Mesenchymal stem cell (in vitro differentiated cells and primary cell): Measurements from ENCODE around the gene LGALS8.

ENCODE experiments used
- DNase-seq: peaks from one replicate; pipeline ENCODE4 v3.0.0-alpha.2; 2013
- H2AFZ ChIP-seq: one replicate; pipeline ENCODE4 v1.6.1; 2013; ENCODE audit warnings: low read depth, mild to moderate bottlenecking, control low read depth, inconsistent platforms, low read length, moderate library complexity
- H2AK5ac ChIP-seq: 2 replicates; pipeline ENCODE4 v1.6.1; 2013; ENCODE audit warnings: low read length, moderate library complexity, mild to moderate bottlenecking, inconsistent platforms; ENCODE audit not compliant: severe bottlenecking
- H2BK120ac ChIP-seq: one replicate; pipeline ENCODE4 v1.6.1; 2013; ENCODE audit warnings: low read depth, mild to moderate bottlenecking, inconsistent platforms, low read length, moderate library complexity
- H2BK12ac ChIP-seq, 2 experiments: one replicate each; pipeline ENCODE4 v1.6.1; 2013; ENCODE audit warnings: inconsistent platforms in 2 of 2, low read length in 2 of 2, mild to moderate bottlenecking in 2 of 2, moderate library complexity in 2 of 2, control low read depth in 1 of 2
- H2BK15ac ChIP-seq: one replicate; pipeline ENCODE4 v1.6.1; 2013; ENCODE audit warnings: mild to moderate bottlenecking, low read depth, inconsistent platforms; ENCODE audit not compliant: poor library complexity, severe bottlenecking
- H2BK5ac ChIP-seq: 2 replicates; pipeline ENCODE4 v1.6.1; 2013; ENCODE audit warnings: low read depth, mild to moderate bottlenecking, low read length, control low read depth, inconsistent platforms; ENCODE audit not compliant: poor library complexity, severe bottlenecking
- H3K14ac ChIP-seq, 2 experiments: one replicate each; pipeline ENCODE4 v1.6.1; 2013; ENCODE audit warnings: inconsistent platforms in 2 of 2, low read length in 2 of 2, control low read depth in 1 of 2, mild to moderate bottlenecking in 1 of 2, moderate library complexity in 1 of 2
- H3K18ac ChIP-seq, 2 experiments: one replicate each; pipeline ENCODE4 v1.6.1; 2013; ENCODE audit warnings: inconsistent platforms in 2 of 2, low read length in 2 of 2, control low read depth in 1 of 2, low read depth in 1 of 2, mild to moderate bottlenecking in 1 of 2
- H3K23ac ChIP-seq, 2 experiments: one replicate each; pipeline ENCODE4 v1.6.1; 2013; ENCODE audit warnings: inconsistent platforms in 2 of 2, low read length in 2 of 2, mild to moderate bottlenecking in 2 of 2, moderate library complexity in 2 of 2, control low read depth in 1 of 2
- H3K27ac ChIP-seq: 2 replicates; pipeline ENCODE4 v1.5.1; 2013; ENCODE audit warnings: mild to moderate bottlenecking, moderate library complexity, low read length, control low read depth, inconsistent platforms; ENCODE audit not compliant: poor library complexity, severe bottlenecking
- H3K27me3 ChIP-seq, 2 experiments: 2 replicates each; pipeline versions ENCODE4 v1.6.1 to v1.7.0; 2013; ENCODE audit warnings: low read length in 2 of 2, mild to moderate bottlenecking in 2 of 2, moderate library complexity in 2 of 2, control low read depth in 1 of 2, inconsistent platforms in 1 of 2; ENCODE audit not compliant: control insufficient read depth in 1 of 2, insufficient read depth in 1 of 2
- H3K36me3 ChIP-seq, 2 experiments: 2 replicates each; pipeline versions ENCODE4 v1.6.1 to v1.7.0; 2013; ENCODE audit warnings: low read length in 2 of 2, control low read depth in 1 of 2, inconsistent platforms in 1 of 2, low read depth in 1 of 2, mild to moderate bottlenecking in 1 of 2; ENCODE audit not compliant: insufficient read depth in 2 of 2, control insufficient read depth in 1 of 2
- H3K4ac ChIP-seq, 2 experiments: one replicate each; pipeline ENCODE4 v1.6.1; 2013; ENCODE audit warnings: inconsistent platforms in 2 of 2, low read length in 2 of 2, mild to moderate bottlenecking in 2 of 2, moderate library complexity in 2 of 2, control low read depth in 1 of 2, low read depth in 1 of 2
- H3K4me1 ChIP-seq: 2 replicates; pipeline ENCODE4 v1.6.1; 2013; ENCODE audit warnings: low read depth, low read length, control low read depth; ENCODE audit not compliant: control insufficient read depth, insufficient read depth
- H3K4me2 ChIP-seq: 2 replicates; pipeline ENCODE4 v1.6.1; 2013; ENCODE audit warnings: low read length, mild to moderate bottlenecking, inconsistent platforms; ENCODE audit not compliant: poor library complexity, severe bottlenecking
- H3K4me3 ChIP-seq, 2 experiments: 2 replicates each; pipeline versions ENCODE4 v1.5.1 to v1.7.0; 2013; ENCODE audit warnings: low read length in 2 of 2, mild to moderate bottlenecking in 2 of 2, control low read depth in 1 of 2, low read depth in 1 of 2; ENCODE audit not compliant: insufficient read depth in 1 of 2
- H3K79me1 ChIP-seq: replicated peaks from 2 replicates; pipeline ENCODE4 v1.6.1; 2013; ENCODE audit warnings: mild to moderate bottlenecking, control low read depth, low read length, inconsistent platforms; ENCODE audit not compliant: poor library complexity, severe bottlenecking
- H3K9ac ChIP-seq: 2 replicates; pipeline ENCODE4 v1.7.0; 2013; ENCODE audit warnings: mild to moderate bottlenecking, low read length, moderate library complexity
- H3K9me3 ChIP-seq: 2 replicates; pipeline ENCODE4 v1.7.0; 2013; ENCODE audit warnings: mild to moderate bottlenecking, low read length; ENCODE audit not compliant: control insufficient read depth
- H4K8ac ChIP-seq: one replicate; pipeline ENCODE4 v1.6.1; 2013; ENCODE audit warnings: inconsistent platforms, mild to moderate bottlenecking, low read length, moderate library complexity
- H4K91ac ChIP-seq: one replicate; pipeline ENCODE4 v1.6.1; 2013; ENCODE audit warnings: mild to moderate bottlenecking, low read length, inconsistent platforms
- WGBS: methylation state at CpG from one replicate; pipeline ENCODE4 v1.1.7; 2013; ENCODE audit warnings: mixed read lengths; 5-methylcytosine and 5-hydroxymethylcytosine counted together

Gene LGALS8

DNA sequence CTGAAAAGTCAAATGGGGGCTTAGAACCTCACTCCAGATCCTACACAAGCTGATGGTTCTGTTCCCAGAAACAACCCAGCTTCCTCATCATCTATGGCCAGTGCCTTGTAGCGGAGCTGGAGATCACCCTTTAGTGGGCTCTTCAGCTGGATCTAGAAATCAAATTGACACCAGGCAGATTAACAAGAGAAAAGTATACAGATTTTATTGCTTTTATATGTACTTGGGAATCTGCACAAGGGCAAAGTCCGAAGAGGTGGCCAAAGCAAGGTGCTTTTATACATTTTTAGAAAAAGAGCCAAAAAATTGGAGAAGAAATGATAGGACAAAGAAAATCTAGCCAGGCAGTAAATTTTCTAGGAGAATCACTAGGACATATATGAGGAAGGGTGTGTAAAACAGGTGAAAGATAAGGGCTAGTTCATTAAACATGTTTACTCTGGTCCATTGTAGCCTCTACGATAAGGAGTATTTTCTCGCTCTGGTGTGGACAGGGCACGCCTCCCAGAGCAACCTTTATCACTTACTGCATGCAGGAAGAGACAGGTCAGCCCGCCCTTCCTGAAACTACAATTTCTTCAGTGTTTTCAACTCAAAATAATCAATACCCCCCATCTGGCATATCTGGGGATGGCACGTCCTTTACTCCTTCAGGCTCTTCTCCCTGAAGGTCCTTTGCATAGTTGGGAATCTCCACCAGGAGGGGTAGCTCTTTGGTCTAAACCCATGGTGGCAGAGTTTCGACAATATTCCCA is 14.0 kb upstream of the LGALS8 start:
- no peak overlapping the region for H2AK5ac ChIP-seq
- no peak overlapping the region for H2BK12ac ChIP-seq
- no peak overlapping the region for H3K9ac ChIP-seq
- no peaks in the 10 kb centered on the region for H3K9me3 ChIP-seq
- 97% methylated on average over 8 of the region's 8 CpGs for WGBS
- no peak overlapping the region for H2BK15ac ChIP-seq
- H3K36me3 ChIP-seq, result no peaks in the 10 kb centered on the region
- no peak overlapping the region for H3K4ac ChIP-seq
- no peak overlapping the region for H4K8ac ChIP-seq
- H2BK120ac ChIP-seq, result no peak overlapping the region
- no peak overlapping the region for H2BK5ac ChIP-seq
- no peak overlapping the region for H3K27ac ChIP-seq
- H3K18ac ChIP-seq, result no peak overlapping the region
- no peak overlapping the region for H3K23ac ChIP-seq
- H4K91ac ChIP-seq, result no peak overlapping the region
- no peaks in the 10 kb centered on the region for H3K79me1 ChIP-seq
- H3K14ac ChIP-seq, result no peak overlapping the region
- H3K4me1 ChIP-seq, result peaks cover 2% of the 10 kb centered on the region
- H3K4me3 ChIP-seq, result no peak overlapping the region
- no peak overlapping the region for H2AFZ ChIP-seq
- peaks cover 0 to 6% of the 10 kb centered on the region in 2 experiments for H3K27me3 ChIP-seq
- H3K4me2 ChIP-seq, result no peak overlapping the region
- no peak for DNase-seq

- Histone ChIP-seq H3K4me3 (no peak overlapping the region), H3K4me1 (peaks cover 2% of the 10 kb centered on the region), H3K18ac (no peak overlapping the region), H3K14ac (no peak overlapping the region), H3K9me3 (no peaks in the 10 kb centered on the region), H3K4me2 (no peak overlapping the region), H3K9ac (no peak overlapping the region), H2BK5ac (no peak overlapping the region), H3K79me1 (no peaks in the 10 kb centered on the region), H2BK12ac (no peak overlapping the region), H3K27me3 (peaks cover 0 to 6% of the 10 kb centered on the region in 2 experiments), H4K8ac (no peak overlapping the region), H3K27ac (no peak overlapping the region), H3K23ac (no peak overlapping the region), H2AK5ac (no peak overlapping the region), H2AFZ (no peak overlapping the region), H3K36me3 (no peaks in the 10 kb centered on the region), H3K4ac (no peak overlapping the region), H2BK120ac (no peak overlapping the region), H2BK15ac (no peak overlapping the region), H4K91ac (no peak overlapping the region)
- 91% methylated on average over 8 of the region's 11 CpGs for WGBS
- DNase-seq, result no peak
Measured at GRCh38 chr1:236511735-236512418, 11.9 kb upstream of the LGALS8 start.

DNA sequence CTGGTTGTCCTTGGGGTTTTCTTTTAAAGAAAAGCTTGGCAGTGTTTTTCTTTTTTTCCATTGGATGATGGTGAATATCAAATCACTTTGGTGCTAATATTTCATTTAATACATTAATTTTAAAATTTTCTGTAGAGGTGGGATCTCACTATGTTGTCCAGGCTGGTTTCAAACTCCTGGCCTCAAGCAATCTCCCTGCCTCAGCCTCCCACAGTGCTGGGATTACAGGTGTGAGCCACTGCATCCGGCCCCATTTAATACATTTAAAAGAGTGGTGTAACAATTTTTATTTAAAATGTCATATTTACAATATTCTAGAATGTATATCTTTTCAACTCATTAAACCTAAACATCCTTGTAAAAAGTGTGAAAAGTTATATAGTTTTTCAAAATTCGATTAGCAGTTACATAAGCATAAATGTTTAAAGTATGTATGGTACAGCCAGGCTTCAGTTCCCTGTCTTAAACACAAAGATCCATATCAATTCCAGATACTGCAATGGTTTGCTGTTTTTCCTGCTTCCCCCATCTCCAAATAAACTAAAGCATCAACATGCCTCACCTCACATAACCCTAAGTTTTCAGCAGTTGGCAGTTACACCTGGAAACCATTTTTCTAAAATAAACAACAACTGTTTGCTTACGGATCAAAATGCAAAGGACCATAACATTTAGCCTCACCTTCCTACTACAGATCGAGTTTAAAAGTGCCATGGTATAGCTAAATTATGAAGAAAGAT is 8.9 kb upstream of the LGALS8 start:
- no peak overlapping the region for H3K4me2 ChIP-seq
- no peaks in the 10 kb centered on the region for H3K9me3 ChIP-seq
- H2AFZ ChIP-seq, result no peak overlapping the region
- peaks cover 1% of the 10 kb centered on the region for H3K4me1 ChIP-seq
- no peak overlapping the region for H3K14ac ChIP-seq
- H3K9ac ChIP-seq, result no peak overlapping the region
- no peak overlapping the region for H3K27ac ChIP-seq
- no peak overlapping the region for H3K4me3 ChIP-seq
- H3K18ac ChIP-seq, result no peak overlapping the region
- no peaks in the 10 kb centered on the region for H3K36me3 ChIP-seq
- H3K27me3 ChIP-seq, result no peaks in the 10 kb centered on the region
- no peak overlapping the region for H2BK5ac ChIP-seq
- DNase-seq, result no peak
- H2BK15ac ChIP-seq, result no peak overlapping the region
- 60% methylated on average over 1 of the region's 4 CpGs for WGBS
- H3K79me1 ChIP-seq, result no peaks in the 10 kb centered on the region
- H3K4ac ChIP-seq, result no peak overlapping the region
- H2BK12ac ChIP-seq, result no peak overlapping the region
- no peak overlapping the region for H2BK120ac ChIP-seq
- no peak overlapping the region for H3K23ac ChIP-seq
- H4K8ac ChIP-seq, result no peak overlapping the region
- no peak overlapping the region for H2AK5ac ChIP-seq
- H4K91ac ChIP-seq, result no peak overlapping the region

DNA sequence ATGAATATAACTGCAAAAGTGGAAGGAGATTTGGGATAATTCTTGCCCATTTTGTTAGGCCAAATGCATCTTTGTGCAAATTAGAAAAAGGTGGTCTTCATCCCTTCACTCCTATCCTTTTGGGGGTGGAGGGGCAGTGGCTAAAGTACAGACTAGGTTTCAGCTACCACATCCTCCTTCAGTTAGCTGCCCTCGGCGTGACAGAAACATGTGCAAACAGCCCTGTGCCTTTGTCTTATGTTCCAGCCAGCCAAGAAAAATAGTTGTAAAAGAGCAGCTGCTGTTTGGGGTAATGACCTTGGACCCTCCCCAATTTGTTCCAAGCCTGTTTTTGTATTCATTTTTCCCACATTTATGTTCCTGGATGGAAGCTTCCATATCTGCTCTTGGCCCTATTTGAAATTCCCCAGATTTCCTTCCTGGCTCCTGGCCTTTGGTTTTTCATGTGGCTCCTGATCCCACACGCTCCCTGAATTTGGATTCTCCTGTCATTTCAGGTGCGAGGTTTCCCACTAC is 8.3 kb upstream of the LGALS8 start:
- H2BK15ac ChIP-seq, result no peak overlapping the region
- no peaks in the 10 kb centered on the region for H3K27me3 ChIP-seq
- peaks cover 1% of the 10 kb centered on the region for H3K4me1 ChIP-seq
- no peak overlapping the region for H2AFZ ChIP-seq
- H4K91ac ChIP-seq, result no peak overlapping the region
- no peak overlapping the region for H3K4me3 ChIP-seq
- H3K4ac ChIP-seq, result no peak overlapping the region
- no peak for DNase-seq
- H2BK12ac ChIP-seq, result no peak overlapping the region
- no peak overlapping the region for H3K14ac ChIP-seq
- H2BK120ac ChIP-seq, result no peak overlapping the region
- no peak overlapping the region for H3K23ac ChIP-seq
- H2BK5ac ChIP-seq, result no peak overlapping the region
- H4K8ac ChIP-seq, result no peak overlapping the region
- H3K9ac ChIP-seq, result no peak overlapping the region
- peak overlapping the region; percentile 53 for H2AK5ac ChIP-seq
- no peaks in the 10 kb centered on the region for H3K36me3 ChIP-seq
- WGBS, result 78% methylated on average over 4 of the region's 4 CpGs
- H3K4me2 ChIP-seq, result no peak overlapping the region
- peak overlapping the region in 1 of 2 experiments; percentile 57 for H3K18ac ChIP-seq
- H3K27ac ChIP-seq, result no peak overlapping the region
- no peaks in the 10 kb centered on the region for H3K9me3 ChIP-seq
- no peaks in the 10 kb centered on the region for H3K79me1 ChIP-seq
